HG02840 (cell line): ENCODE data around the gene C7orf33.
"Not testable (repeated sequence)": the region's sequence is repeated elsewhere in the genome, so short reads cannot be mapped to it uniquely, and the experiment has no call there.

Experiments used
- ATAC-seq: cut with Tn5 transposase; IDR thresholded peaks from one replicate; pipeline ENCODE4 v1.9.1; 2021; ENCODE audit warnings: mild to moderate bottlenecking, moderate library complexity, moderate number of reproducible peaks; ENCODE audit not compliant: unreplicated experiment, low FRiP score

C7orf33 gene, protein sequence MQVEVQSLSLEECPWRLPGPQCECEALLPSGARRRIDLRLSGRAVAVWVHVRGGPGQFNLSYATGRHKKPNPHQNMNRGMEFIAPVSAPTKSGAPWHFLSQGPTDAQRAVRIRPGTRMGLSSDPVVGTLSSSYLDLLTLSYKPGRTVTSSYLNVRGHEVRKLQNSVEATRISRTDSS

DNA sequence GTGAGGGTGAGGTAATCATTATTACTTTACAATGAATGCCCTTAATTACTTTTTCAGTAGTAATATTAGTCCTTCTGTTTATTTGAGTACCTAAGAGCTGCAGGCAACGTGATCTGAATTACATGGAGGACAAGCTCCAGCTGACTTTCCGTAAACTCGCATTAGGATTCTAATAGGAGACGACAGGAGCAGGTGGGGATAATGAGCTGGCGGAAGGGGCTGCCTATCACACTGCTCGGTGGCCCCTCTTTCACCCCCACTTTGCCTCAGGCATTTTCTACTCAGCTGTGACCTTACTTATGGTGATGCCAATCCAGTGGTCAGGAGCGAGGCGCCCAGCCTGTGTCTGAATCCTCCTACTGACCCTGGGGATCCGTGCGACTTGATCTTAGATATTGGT is at the start of gene C7orf33:
Gene C7orf33, plus strand, starts transcription at position 296 of the 400 bp plus-strand sequence. CDS start 160 bp downstream, outside the sequence.
- no peak for ATAC-seq

DNA sequence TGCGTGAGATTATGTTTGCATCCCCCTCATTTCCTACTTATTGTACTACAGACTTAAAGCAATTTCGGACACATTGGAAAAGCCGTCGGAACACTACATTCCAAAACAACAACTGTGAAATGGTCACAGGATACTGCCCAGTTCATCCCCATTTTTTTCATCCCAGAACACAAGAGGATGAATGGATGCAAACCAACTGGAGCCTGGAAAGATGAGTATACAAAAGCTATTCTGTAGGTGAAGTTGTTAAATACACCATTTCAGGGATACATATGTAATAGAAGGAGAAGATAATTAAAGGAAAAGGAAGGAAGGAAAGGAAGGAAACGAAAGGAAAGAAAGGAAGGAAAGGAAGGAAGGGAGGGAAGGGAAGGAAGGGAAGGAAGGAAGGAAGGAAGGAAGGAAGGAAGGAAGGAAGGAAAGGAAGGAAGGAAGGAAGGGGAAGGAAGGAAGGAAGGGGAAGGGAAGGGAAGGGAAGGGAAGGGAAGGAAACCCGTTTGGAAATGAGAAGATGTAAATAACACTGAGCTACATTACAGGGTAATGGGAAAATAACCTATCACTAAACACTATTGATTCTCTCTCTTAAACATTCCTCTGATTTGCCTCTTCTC is 48.6 kb upstream of the C7orf33 start:
- no peak for ATAC-seq

DNA sequence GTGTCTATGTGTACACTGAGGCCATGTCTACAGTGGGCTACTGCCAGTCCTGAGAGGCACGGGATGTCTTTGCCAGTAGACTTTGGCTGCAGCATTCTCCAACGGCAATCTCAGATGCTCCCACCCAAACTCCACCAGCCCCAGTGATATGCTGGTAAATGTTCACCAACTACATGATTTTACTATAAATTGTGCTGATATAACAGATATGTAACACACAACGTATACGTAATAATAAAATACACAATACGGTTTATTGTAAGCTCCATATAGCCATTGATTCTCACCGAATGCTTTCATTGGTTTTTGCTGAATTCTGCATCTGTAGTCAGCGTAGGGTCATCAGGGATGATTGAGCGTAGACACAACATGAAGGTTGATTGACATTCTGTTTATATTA is 47.3 kb upstream of the C7orf33 start:
- no peak for ATAC-seq

DNA sequence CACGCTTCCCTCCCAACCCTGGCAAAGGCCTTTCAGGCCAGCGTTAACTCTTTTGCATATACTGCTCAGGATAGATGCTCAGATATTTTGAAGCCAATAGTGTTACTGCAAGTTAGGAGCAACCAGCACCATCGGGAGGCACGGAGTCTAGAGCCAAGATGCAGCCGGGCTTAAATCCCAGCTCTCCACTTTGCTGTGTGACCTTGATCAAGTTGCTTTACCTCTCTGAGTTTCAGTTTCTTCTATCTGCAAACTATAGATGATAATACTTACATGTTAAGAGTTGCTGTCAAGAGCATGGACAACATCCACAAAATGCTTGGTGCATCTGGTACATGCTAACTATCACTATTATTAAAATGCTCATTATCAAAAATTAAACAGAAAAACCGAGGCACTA is 45.4 kb upstream of the C7orf33 start:
- ATAC-seq: no peak

DNA sequence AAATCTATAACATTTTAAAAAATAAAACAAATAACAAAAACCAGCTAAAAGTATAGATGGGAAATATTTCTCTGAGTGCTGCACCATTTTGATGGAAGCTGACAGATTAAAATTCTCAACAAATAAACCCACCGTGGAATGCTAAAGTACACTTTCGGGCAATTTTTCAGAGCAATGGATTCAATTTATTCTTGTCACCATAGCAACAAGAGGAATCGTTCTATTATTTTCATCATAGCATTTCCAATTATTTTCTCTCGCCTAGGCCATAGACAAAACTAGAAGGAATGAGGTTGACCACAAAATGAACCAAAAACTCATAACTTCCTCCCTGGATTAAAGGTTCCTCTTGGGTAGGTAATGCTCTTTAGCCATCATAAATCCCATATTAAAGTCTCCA is 44.6 kb upstream of the C7orf33 start:
- no peak for ATAC-seq

DNA sequence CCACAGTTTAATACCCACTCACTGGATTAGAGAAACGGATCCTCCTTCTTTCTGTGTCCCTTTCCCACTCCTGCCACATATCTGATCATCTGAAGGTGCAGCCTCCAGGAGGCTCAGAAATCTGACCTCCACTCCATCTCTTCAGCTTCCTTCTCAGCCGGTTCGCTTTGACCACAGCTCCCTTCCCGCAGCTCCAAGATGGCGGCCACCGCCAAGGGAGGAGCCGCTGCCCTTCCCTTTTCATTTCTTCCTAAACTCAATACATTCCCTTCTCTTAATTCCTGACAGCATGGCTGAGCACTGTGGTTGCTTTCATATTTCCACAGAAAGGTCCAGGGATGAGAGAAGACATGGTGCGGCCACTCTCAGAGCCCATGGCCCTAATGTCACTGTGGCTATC is 43.7 kb upstream of the C7orf33 start:
- no peak for ATAC-seq

DNA sequence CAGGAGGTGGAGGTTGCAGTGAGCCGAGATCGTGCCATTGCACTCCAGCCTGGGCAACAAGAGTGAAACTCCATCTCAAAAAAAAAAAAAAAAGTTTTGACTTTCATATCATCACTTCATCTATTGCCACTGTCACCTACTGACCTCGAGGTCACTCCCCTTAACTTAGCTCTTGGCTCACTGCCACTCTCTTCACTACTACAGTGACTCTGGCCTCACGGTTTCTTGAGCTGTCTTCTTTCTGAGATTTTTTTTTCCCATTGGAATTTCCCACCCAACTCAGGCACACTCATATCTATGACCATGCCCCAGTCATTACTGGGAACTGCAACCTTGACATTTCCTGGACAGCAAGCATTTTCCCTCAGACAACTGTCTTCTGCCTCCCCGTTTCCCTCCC is 42.6 kb upstream of the C7orf33 start:
- ATAC-seq: no peak

DNA sequence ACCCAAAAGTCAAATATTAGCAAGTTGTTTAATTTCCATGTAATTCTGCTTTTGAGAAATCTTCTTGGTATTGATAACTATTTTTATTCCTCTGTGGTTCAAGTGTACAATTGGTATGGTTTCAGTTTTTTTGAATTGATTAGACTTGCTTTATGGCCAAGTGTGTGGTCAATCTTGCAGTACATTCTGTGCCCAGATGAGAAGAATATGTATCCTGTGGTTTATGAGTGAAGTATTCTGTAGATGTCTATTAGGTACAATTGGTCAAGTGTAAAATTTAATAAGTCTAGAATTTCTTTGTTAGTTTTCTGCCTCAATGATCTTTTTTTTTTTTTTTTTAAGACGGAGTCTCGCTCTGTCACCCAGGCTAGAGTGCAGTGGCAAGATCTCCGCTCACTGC is 36.6 kb upstream of the C7orf33 start:
- ATAC-seq: no peak

DNA sequence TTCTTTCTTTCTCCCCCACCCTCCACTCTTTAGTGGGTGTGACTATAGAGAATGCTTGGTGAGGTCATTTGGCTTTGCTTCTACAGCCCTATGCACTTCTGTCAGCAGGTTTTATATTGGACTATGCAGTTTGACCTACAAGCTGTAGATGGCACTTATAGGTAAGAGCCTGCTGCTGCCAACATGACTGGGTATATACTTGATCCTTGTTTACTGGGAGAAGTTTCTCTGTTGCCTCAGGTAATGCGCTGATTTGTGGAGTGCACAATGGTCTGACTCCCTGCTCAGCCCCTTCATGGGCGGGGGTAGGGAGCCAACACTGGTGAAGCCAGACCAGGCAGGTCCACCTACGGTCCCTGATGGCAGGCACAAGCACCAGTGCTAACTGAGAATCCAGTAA is 33.7 kb upstream of the C7orf33 start:
- no peak for ATAC-seq

DNA sequence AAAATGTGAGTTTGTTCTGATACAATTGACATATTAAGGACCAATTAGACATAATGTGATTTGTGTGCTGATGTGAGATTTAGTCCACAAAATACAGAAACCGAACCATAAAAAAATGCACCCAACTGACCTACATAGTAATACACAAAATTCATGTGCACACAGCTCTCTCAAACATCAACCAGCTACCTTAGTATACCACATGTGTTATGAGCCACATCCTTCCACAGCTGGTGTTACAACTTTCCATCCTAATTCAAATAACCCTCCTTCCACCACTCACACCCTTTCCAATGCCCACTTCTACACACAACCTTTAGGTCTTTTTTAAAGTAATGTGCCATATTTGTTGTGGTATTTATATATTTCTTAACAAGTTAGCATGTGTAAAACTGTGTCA is 31.7 kb upstream of the C7orf33 start:
- no peak for ATAC-seq

DNA sequence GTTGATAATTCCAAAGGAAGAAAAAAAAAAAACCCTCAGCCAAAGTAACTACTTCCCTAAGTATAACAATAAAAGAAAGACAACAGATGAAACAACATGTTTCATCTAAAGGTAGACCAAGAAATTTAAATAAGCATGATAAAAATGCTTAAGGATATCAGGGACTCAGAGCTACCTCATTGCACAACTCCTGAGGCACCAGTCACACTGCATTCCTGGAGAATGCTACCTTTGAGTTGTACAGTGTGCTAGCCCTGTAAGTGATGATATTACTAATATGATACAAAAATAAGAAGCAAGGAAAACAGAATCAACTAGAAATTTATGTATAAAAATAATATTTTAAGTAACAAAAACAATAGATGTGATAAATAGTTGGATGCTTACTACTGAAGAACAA is 29.5 kb upstream of the C7orf33 start:
- ATAC-seq: no peak

DNA sequence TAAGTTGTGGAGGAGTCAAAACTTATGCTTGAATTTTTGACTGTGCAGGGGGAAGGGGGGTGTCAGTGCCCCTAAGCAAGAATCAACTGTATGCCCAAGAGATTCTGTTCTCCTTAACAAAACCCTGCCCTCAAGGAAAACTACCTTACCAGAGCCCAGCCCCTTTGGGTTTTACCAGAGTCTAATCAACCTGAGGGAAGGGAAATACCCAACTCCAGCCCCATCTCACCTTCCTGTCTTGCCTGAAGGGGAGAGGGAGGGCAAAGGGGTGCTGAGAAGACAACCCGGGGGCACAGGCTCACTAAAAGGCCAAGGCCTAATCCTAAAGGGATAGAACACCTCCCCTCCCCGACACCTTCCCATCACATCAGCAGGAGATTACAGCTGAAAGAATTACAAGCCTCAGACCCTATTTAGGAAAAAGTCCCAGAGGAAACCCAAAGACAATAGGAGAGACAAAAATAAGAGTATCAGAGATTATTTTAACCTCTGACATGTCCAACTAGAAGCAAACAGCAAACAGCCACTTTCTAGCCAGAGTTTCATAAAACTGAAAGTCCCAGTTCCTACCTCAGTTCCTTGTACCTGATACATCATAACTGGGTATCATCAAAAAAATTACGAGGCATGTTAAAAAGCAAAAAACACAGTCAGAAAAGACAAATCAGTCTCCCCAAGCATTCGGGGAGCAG is 26.8 kb upstream of the C7orf33 start:
- no peak for ATAC-seq

DNA sequence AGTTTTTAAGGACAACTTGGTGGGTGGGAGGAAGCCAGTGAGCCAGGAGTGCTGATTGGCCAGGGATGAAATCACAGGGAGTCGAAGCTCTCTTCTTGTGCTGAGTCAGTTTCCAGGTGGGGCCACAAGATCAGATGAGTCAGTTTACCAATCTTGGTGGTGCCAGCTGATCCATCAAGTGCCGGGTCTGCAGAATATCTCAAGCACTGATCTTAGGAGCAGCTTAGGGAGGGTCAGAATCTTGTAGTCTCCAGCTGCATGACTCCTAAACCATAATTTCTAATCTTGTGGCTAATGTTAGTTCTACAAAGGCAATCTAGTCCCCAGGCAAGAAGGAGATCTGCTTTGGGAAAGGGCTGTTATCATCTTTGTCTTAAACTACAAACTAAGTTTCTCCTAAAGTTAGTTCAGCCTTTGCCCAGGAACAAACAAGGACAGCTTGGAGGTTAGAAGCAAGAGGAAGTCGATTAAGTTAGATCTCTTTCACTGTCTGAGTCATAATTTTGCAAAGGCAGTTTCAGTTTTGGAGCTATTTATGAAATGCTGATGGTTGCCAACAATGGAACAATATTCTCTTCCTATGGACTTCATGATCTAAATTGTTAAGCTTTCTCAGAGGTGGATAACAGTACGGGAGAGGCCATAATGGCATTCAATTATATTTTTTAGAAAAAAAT is 26.2 kb upstream of the C7orf33 start:
- ATAC-seq: not testable (repeated sequence)

DNA sequence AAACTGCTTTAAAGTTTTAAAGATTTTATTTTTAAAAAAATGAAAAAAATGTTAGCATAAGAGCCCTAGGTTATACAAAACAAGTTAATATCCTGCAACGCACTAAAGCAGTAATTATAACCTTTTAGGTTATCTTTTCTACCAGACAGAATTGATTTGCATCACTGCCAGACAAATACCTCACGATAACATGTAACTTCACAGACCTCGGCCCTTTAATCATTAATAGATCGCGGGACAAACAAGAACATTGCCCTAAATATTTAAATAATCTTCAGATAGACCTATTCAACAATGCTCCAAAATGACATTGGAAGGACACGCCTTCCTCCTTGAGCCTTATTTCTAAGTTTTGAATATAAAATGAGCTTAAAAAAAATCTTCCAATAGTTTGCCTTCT is 23.8 kb upstream of the C7orf33 start:
- ATAC-seq: no peak

DNA sequence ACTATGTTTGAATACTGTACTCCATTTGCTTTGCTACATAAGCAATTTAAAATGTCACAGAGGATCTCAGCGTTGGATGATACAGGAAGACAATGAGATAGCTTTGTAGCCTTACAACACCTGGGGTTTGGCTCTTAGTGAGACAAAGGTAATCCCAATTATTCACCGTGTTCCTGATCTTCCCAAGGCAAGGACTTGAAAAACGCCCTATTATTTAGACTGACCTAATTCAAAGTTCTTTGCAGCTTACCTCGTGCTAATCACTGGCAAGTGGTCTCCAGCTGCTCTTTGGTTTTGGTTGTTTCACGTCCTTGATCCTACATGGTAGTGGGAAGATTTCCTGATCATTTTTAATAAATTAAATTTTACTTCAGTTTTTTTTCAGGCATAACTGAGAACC is 23.0 kb upstream of the C7orf33 start:
- no peak for ATAC-seq

DNA sequence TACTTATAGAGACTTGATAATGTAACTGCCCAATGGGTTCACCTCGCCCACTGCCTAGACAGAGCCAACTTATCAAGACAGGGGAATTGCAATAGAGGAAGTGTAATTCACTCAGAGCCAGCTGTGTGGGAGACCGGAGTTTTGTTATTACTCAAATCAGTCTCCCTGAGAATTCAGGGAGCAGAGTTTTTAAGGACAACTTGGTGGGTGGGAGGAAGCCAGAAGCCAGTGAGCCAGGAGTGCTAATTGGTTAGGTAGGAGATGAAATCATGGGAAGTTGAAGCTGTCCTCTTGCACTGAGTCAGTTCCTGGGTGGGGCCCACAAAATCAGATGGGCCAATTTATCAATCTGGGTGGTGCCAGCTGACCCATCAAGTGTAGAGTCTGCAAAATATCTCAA is 20.1 kb upstream of the C7orf33 start:
- no peak for ATAC-seq

DNA sequence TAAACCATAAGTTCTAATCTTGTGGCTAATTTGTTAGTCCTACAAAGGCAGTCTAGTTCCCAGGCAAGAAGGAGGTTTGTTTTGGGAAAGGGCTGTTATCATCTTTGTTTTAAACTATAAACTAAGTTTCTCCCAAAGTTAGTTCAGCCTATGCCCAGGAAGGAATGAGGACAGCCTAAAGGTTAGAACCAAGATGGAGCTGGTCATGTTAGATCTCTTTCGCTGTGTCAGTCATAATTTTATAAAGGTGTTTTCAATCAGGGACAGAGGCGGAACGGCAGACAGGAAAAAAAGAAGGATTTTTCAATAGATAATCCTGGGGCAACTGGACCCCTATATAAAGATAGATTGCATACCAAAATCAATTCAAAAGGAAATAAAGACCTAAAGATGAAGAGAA is 19.6 kb upstream of the C7orf33 start:
- ATAC-seq: not testable (repeated sequence)

DNA sequence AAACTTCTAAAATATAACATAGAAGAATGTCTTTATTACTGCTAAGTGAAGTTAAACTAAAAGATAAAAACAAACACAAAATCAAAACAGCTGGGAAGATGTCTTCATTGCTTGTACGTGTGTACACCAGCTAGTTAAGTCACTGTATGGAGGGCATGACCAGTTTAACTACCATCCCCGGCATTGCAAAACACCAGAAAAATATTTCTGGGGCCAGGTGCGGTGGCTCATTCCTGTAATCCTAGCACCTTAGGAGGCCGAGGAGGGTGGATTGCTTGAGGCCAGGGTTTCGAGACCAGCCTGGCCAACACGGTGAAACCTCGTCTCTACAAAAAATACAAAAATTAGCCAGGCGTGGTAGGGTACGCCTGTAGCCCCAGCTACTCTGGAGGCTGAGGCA is 19.2 kb upstream of the C7orf33 start:
- ATAC-seq: no peak

DNA sequence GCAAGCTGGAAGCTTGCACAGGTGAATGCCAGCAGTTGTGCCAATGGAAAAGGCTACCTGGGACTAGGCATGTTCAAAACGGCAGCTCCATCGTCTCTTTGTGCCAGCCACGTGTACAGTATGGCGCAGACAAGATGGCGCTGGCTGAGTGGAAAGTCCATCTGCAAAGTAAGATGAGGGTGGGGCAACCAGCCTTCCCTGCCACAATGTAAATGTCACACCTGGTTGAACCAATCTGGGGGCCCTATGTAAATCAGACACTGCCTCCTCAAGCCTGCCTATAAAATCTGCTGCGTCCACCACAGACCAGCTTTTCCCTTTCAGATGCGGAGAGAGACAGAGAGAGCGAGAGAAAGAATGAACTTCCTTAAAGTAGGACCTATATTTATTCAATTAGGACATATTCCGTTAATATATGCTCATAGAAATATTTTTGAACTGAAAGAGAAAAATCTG is 18.5 kb upstream of the C7orf33 start:
- no peak for ATAC-seq

DNA sequence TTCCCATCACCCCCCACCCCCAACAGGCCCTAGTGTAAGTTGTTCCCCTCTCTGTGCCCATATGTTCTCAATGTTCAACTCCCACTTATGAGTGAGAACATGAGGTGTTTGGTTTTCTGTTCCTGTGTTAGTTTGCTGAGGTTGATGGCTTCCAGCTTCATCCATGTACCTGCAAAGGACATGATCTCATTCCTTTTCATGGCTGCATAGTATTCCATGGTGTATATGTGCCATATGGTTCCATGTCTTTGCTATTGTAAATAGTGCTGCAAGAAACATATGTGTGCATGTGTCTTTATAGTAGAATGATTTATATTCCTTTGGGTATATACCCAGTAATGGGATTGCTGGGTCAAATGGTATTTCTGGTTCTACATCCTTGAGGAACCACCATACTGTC is 17.0 kb upstream of the C7orf33 start:
- not testable (repeated sequence) for ATAC-seq

DNA sequence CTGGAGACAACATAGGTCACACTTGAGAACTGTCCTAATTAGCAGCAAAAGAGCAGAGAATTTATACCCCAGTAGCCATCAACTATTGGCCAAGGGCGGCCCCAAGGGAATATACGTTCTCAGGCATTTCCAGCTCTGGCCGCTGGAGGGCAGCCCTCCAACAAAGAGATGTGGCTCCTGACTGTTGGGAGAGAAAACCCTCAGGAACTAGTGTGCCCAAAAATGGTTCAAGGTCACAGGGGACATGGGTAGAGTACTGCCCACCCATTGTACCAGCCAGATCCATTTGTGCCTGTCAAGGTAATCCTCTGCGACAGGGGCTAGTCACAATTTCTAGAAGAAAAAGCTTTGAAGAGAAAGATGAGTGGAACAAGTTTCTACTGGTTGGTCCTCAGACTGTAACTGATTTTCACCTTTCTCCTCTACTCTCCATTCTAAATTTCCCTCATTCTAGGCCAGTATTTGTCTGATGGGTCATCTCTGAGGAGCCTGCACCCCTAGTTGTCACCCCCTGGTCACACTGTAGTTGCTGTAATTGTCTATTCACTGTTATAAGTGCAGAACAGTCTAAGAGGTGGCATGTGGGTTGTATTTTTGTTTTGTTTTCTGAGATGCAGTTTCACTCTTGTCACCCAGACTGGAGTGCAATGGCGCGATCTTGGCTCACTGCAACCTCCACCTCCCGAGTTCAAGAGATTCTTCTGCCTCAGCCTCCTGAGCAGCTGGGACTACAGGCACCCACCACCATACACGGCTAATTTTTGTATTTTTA is 14.7 kb upstream of the C7orf33 start:
- no peak for ATAC-seq
